SK-N-SH treated with all-trans-retinoic acid at 6 μM for 48 hours (cell line): ENCODE measurements around the gene DAD1.

Source experiments
- ARNTL ChIP-seq: fragments of 450-650 bp; formaldehyde crosslinking; IDR thresholded peaks from 2 replicates; pipeline ENCODE4 v1.5.0; 2020; ENCODE audit warnings: low read depth, mild to moderate bottlenecking, moderate library complexity, borderline replicate concordance
- CSDC2 ChIP-seq: fragments of 250-450 bp; sonication (Bioruptor Pico); IDR thresholded peaks from 2 replicates; pipeline ENCODE4 v1.5.0; 2020; ENCODE audit warnings: mild to moderate bottlenecking, moderate library complexity
- GLIS3 ChIP-seq: fragments of 250-450 bp; sonication (Bioruptor Pico); IDR thresholded peaks from 2 replicates; pipeline ENCODE4 v1.5.0; 2020; ENCODE audit warnings: mild to moderate bottlenecking, moderate library complexity
- ISL1 ChIP-seq: fragments of 250-450 bp; sonication (Bioruptor Pico); IDR thresholded peaks from 2 replicates; pipeline ENCODE4 v2.1.2; 2022; ENCODE audit warnings: mild to moderate bottlenecking, moderate library complexity
- RARB ChIP-seq: fragments of 250-450 bp; sonication (Bioruptor Pico); IDR thresholded peaks from 2 replicates; pipeline ENCODE4 v1.8.0; 2021; ENCODE audit warnings: mild to moderate bottlenecking, moderate library complexity
- SNAI2 ChIP-seq: fragments of 250-450 bp; sonication (Bioruptor Pico); IDR thresholded peaks from 2 replicates; pipeline ENCODE4 v1.5.0; 2020; ENCODE audit warnings: mild to moderate bottlenecking, moderate library complexity
- ZFP3 ChIP-seq: fragments of 250-450 bp; sonication (Bioruptor Pico); IDR thresholded peaks from 2 replicates; pipeline ENCODE4 v1.5.0; 2020; ENCODE audit warnings: mild to moderate bottlenecking, moderate library complexity
- TF ChIP-seq, protein P1 (sequence below): fragments of 250-450 bp; sonication (Bioruptor Pico); IDR thresholded peaks from 2 replicates; pipeline ENCODE4 v1.5.0; 2020; ENCODE audit warnings: mild to moderate bottlenecking, moderate library complexity
- TF ChIP-seq, protein P2 (sequence below): fragments of 250-450 bp; sonication (Bioruptor Pico); IDR thresholded peaks from 2 replicates; pipeline ENCODE4 v1.5.1; 2020; ENCODE audit warnings: low read depth, mild to moderate bottlenecking, moderate library complexity

DNA sequence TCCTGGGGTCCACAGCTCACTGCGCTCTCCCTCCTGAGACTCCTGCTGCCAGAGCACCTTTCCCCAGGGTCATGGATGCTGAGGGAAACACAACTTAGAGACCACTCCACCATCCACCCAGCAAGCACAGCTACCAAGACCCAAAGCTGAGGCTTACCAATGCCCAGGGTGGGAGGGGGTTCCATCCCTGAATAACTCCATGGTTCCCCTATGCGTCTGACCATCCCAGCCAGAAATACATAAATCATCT lies 36.3 kb downstream of the DAD1 start:
- no peak for TF ChIP-seq ZFP3 (CRISPR knock-in tag)
- no peak for TF ChIP-seq CSDC2 (CRISPR knock-in tag)
- TF ChIP-seq GLIS3 (CRISPR knock-in tag) = no peak
- TF ChIP-seq RARB = no peak
- no peak for TF ChIP-seq ARNTL
- no peak for TF ChIP-seq ISL1 (CRISPR knock-in tag)
- no peak for TF ChIP-seq SNAI2 (CRISPR knock-in tag)
- TF ChIP-seq, protein P1, sequence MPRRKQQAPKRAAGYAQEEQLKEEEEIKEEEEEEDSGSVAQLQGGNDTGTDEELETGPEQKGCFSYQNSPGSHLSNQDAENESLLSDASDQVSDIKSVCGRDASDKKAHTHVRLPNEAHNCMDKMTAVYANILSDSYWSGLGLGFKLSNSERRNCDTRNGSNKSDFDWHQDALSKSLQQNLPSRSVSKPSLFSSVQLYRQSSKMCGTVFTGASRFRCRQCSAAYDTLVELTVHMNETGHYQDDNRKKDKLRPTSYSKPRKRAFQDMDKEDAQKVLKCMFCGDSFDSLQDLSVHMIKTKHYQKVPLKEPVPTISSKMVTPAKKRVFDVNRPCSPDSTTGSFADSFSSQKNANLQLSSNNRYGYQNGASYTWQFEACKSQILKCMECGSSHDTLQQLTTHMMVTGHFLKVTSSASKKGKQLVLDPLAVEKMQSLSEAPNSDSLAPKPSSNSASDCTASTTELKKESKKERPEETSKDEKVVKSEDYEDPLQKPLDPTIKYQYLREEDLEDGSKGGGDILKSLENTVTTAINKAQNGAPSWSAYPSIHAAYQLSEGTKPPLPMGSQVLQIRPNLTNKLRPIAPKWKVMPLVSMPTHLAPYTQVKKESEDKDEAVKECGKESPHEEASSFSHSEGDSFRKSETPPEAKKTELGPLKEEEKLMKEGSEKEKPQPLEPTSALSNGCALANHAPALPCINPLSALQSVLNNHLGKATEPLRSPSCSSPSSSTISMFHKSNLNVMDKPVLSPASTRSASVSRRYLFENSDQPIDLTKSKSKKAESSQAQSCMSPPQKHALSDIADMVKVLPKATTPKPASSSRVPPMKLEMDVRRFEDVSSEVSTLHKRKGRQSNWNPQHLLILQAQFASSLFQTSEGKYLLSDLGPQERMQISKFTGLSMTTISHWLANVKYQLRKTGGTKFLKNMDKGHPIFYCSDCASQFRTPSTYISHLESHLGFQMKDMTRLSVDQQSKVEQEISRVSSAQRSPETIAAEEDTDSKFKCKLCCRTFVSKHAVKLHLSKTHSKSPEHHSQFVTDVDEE = no peak
- TF ChIP-seq, protein P2, sequence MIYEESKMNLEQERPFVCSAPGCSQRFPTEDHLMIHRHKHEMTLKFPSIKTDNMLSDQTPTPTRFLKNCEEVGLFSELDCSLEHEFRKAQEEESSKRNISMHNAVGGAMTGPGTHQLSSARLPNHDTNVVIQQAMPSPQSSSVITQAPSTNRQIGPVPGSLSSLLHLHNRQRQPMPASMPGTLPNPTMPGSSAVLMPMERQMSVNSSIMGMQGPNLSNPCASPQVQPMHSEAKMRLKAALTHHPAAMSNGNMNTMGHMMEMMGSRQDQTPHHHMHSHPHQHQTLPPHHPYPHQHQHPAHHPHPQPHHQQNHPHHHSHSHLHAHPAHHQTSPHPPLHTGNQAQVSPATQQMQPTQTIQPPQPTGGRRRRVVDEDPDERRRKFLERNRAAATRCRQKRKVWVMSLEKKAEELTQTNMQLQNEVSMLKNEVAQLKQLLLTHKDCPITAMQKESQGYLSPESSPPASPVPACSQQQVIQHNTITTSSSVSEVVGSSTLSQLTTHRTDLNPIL = no peak
